Osteoblast (primary cell): ENCODE data around the gene INTU. TPM values are rescaled to one million over a fixed set of nuclear protein-coding genes. Genes with fewer than 3 reads are reported as not detected.

ENCODE experiments used
- total RNA-seq: library from RNA; depleted of rRNA; stranded (reverse); fragments of >200 nt; gene quantifications from 2 replicates; pipeline ENCODE4 v1.2.3, GENCODE V29; 2012

Gene INTU
- total RNA-seq, 1 donor = 7.6 TPM

Other genes starting within 250 kb of the INTU start
- gene SLC25A31, start 97.4 kb downstream of the INTU start, total RNA-seq = not detected in 2 replicates
- 4.0 and 4.7 TPM in 2 replicates for gene HSPA4L, start 149.4 kb downstream of the INTU start, total RNA-seq
- gene PLK4, start 247.9 kb downstream of the INTU start, total RNA-seq = 2.2 and 2.4 TPM in 2 replicates